HG02884 (cell line): ENCODE data around the gene CFAP157.

Source experiments
- ATAC-seq: cut with Tn5 transposase; IDR thresholded peaks from one replicate; pipeline ENCODE4 v1.9.1; 2021; ENCODE audit warnings: mild to moderate bottlenecking, moderate library complexity; ENCODE audit not compliant: unreplicated experiment

Gene CFAP157

GRCh38 chr9:127692071-127692470 lies 14.7 kb upstream of the CFAP157 start:
- no peak for ATAC-seq

GRCh38 chr9:127693143-127693542 lies 13.6 kb upstream of the CFAP157 start:
- ATAC-seq = no peak

GRCh38 chr9:127693697-127694096 lies 13.1 kb upstream of the CFAP157 start:
- no peak for ATAC-seq

- no peak for ATAC-seq
Measured at GRCh38 chr9:127694890-127695720, 11.7 kb upstream of the CFAP157 start.

- ATAC-seq = no peak
Measured at GRCh38 chr9:127697575-127697974, 9.2 kb upstream of the CFAP157 start.

GRCh38 chr9:127698386-127698785 lies 8.4 kb upstream of the CFAP157 start:
- ATAC-seq = no peak

- peak; percentile 74 for ATAC-seq
Measured at GRCh38 chr9:127698985-127699670, 7.7 kb upstream of the CFAP157 start.

- ATAC-seq = no peak
Measured at GRCh38 chr9:127700140-127700539, 6.6 kb upstream of the CFAP157 start.

- ATAC-seq = no peak
Measured at GRCh38 chr9:127700594-127701255, 6.1 kb upstream of the CFAP157 start.

GRCh38 chr9:127703289-127703946 lies 3.4 kb upstream of the CFAP157 start:
- ATAC-seq = no peak

- ATAC-seq = no peak
Measured at GRCh38 chr9:127705577-127706379, 1.0 kb upstream of the CFAP157 start.

GRCh38 chr9:127707766-127708165 lies 978 bp downstream of the CFAP157 start:
- ATAC-seq = no peak

GRCh38 chr9:127708952-127709587 lies 2.3 kb downstream of the CFAP157 start:
- ATAC-seq = no peak

- ATAC-seq = no peak
Measured at GRCh38 chr9:127710204-127710783, 3.5 kb downstream of the CFAP157 start.

- ATAC-seq = no peak
Measured at GRCh38 chr9:127711226-127711701, 4.5 kb downstream of the CFAP157 start.

- ATAC-seq = no peak
Measured at GRCh38 chr9:127711831-127712274, 5.1 kb downstream of the CFAP157 start.

- no peak for ATAC-seq
Measured at GRCh38 chr9:127712371-127712770, 5.6 kb downstream of the CFAP157 start.

- ATAC-seq = no peak
Measured at GRCh38 chr9:127712867-127713266, 6.1 kb downstream of the CFAP157 start.

GRCh38 chr9:127714020-127714750 lies 7.4 kb downstream of the CFAP157 start:
- ATAC-seq = no peak
